HCT116 (cell line): ENCODE data around the gene ACSS3. TPM values are rescaled to one million over a fixed set of nuclear protein-coding genes. Genes with fewer than 3 reads are reported as not detected.

ENCODE experiments used
- ATAC-seq: fragments of 200-7000 bp; cut with Tn5 transposase; 2 replicates; pipeline ENCODE4 v1.9.1; 2020; ENCODE audit warnings: mild to moderate bottlenecking, moderate library complexity
- BruUV-seq: library from RNA; stranded (reverse); fragments of 400-500 nt; replicated peaks from 2 replicates; lab custom pipeline; 2021; lab: Mats Ljungman, UMichigan
- CTCF ChIA-PET: fragments of 300-600 bp; sonication (Branson Sonifier 250); formaldehyde crosslinking; loops from one replicate; lab custom pipeline; 2021; ENCODE audit warnings: antibody characterized with exemption; lab: Charles Lee
- POLR2A ChIA-PET: fragments of 300-600, 350-600 bp; sonication (Branson Sonifier 250); formaldehyde crosslinking; loops from one replicate; lab custom pipeline; 2021; ENCODE audit warnings: antibody characterized with exemption; lab: Charles Lee
- RAD21 ChIA-PET, 2 experiments: fragments of 300-600 bp; sonication (Branson Sonifier 250); formaldehyde crosslinking; loops; one replicate each; lab custom pipeline; 2023; ENCODE audit warnings: low total read pairs in 2 of 2; ENCODE audit not compliant: uncharacterized antibody in 2 of 2, unreplicated experiment in 2 of 2, low non-redundant PET in 1 of 2; lab: Charles Lee
- DNase-seq: peaks from one replicate; pipeline ENCODE4 v3.0.0-alpha.2; 2010; ENCODE audit warnings: low read depth, low spot score
- H2AFZ ChIP-seq: fragments of 200-600 bp; shearing (Covaris generic), sonication (generic); 2 replicates; pipeline ENCODE4 v1.6.1; 2017; ENCODE audit warnings: low read depth, mixed run types, mixed read lengths, antibody characterized with exemption, low read length; ENCODE audit not compliant: poor library complexity, severe bottlenecking
- H3K27ac ChIP-seq: 2 replicates; pipeline ENCODE4 v1.5.1; 2012; ENCODE audit warnings: low read depth, low read length
- H3K27me3 ChIP-seq: fragments of 200-600 bp; sonication (generic); 2 replicates; pipeline ENCODE4 v1.6.1; 2016; ENCODE audit warnings: mixed run types, low read length, mixed read lengths; ENCODE audit not compliant: insufficient read depth
- H3K36me3 ChIP-seq, 2 experiments: fragments of 200-500 bp in 1 of 2; fragments of 200-600 bp in 1 of 2; sonication (Bioruptor generic) in 1 of 2; sonication (generic) in 1 of 2; 2 replicates each; pipeline versions ENCODE4 v1.5.1 to v1.6.1; 2014 to 2016; ENCODE audit warnings: low read length in 2 of 2, inconsistent platforms in 1 of 2, mixed read lengths in 1 of 2, mixed run types in 1 of 2; ENCODE audit not compliant: insufficient read depth in 2 of 2, control insufficient read depth in 1 of 2
- H3K4me1 ChIP-seq, 2 experiments: fragments of 200-600 bp in 1 of 2; sonication (generic) in 1 of 2; 2 replicates each; pipeline versions ENCODE4 v1.5.1 to v1.6.1; 2012 to 2017; ENCODE audit warnings: low read length in 2 of 2, inconsistent platforms in 1 of 2, mild to moderate bottlenecking in 1 of 2, mixed read lengths in 1 of 2, mixed run types in 1 of 2, moderate library complexity in 1 of 2; ENCODE audit not compliant: insufficient read depth in 2 of 2, control insufficient read depth in 1 of 2
- H3K4me2 ChIP-seq: fragments of 200-600 bp; sonication (generic); 2 replicates; pipeline ENCODE4 v1.6.1; 2017; ENCODE audit warnings: mixed run types, low read length, mixed read lengths
- H3K4me3 ChIP-seq, 2 experiments: fragments of 200-600 bp in 1 of 2; sonication (generic) in 1 of 2; replicated peaks in 1 of 2; 2 replicates each; pipeline ENCODE4 v1.5.1; 2011 to 2016; ENCODE audit warnings: low read length in 2 of 2, control low read depth in 1 of 2, low read depth in 1 of 2, mild to moderate bottlenecking in 1 of 2, mixed read lengths in 1 of 2, mixed run types in 1 of 2
- H3K79me2 ChIP-seq: fragments of 200-600 bp; sonication (generic); 2 replicates; pipeline ENCODE4 v1.6.1; 2017; ENCODE audit warnings: mild to moderate bottlenecking, mixed run types, low read length, moderate library complexity, mixed read lengths; ENCODE audit not compliant: insufficient read depth
- H3K9ac ChIP-seq: fragments of 200-600 bp; sonication (generic); 2 replicates; pipeline ENCODE4 v1.6.1; 2016; ENCODE audit warnings: low read length, mixed read lengths
- H3K9me2 ChIP-seq: fragments of 200-600 bp; sonication (generic), shearing (Covaris generic); 2 replicates; pipeline ENCODE4 v1.6.1; 2017; ENCODE audit warnings: mixed run types, mild to moderate bottlenecking, moderate library complexity; ENCODE audit not compliant: insufficient read depth
- H3K9me3 ChIP-seq, 2 experiments: fragments of 200-500 bp in 1 of 2; fragments of 200-600 bp in 1 of 2; sonication (Bioruptor generic) in 1 of 2; sonication (generic) in 1 of 2; 2 replicates each; pipeline ENCODE4 v1.6.1; 2014 to 2017; ENCODE audit warnings: low read length in 2 of 2, mixed read lengths in 2 of 2, inconsistent platforms in 1 of 2, low read depth in 1 of 2, mild to moderate bottlenecking in 1 of 2, mixed run types in 1 of 2, moderate library complexity in 1 of 2; ENCODE audit not compliant: control insufficient read depth in 1 of 2, insufficient read depth in 1 of 2
- H4K20me1 ChIP-seq: fragments of 200-600 bp; sonication (generic), shearing (Covaris generic); 2 replicates; pipeline ENCODE4 v1.6.1; 2017; ENCODE audit warnings: mixed run types, mild to moderate bottlenecking, moderate library complexity; ENCODE audit not compliant: insufficient read depth
- ATF3 ChIP-seq: IDR thresholded peaks from 2 replicates; pipeline ENCODE4 v1.6.1; 2012
- CBX3 ChIP-seq: IDR thresholded peaks from 2 replicates; pipeline ENCODE4 v1.6.1; 2012; ENCODE audit warnings: low read depth
- CEBPB ChIP-seq: IDR thresholded peaks from 2 replicates; pipeline ENCODE4 v1.6.1; 2012; ENCODE audit warnings: low read depth
- CTCF ChIP-seq, 3 experiments: fragments of 200-600 bp in 1 of 3; sonication (generic) in 1 of 3; IDR thresholded peaks in 2 of 3; conservative IDR thresholded peaks in 1 of 3; 2 replicates each; pipeline ENCODE4 v1.5.1; 2012 to 2017; ENCODE audit warnings: low read depth in 2 of 3, low read length in 2 of 3, antibody characterized with exemption in 1 of 3, borderline replicate concordance in 1 of 3, control low read depth in 1 of 3, mild to moderate bottlenecking in 1 of 3, mixed read lengths in 1 of 3, mixed run types in 1 of 3, moderate library complexity in 1 of 3; ENCODE audit not compliant: insufficient read depth in 1 of 3
- EGR1 ChIP-seq: IDR thresholded peaks from 2 replicates; pipeline ENCODE4 v1.6.1; 2012; ENCODE audit warnings: low read depth
- ELF1 ChIP-seq: IDR thresholded peaks from 2 replicates; pipeline ENCODE4 v1.6.1; 2012; ENCODE audit warnings: low read depth, borderline replicate concordance
- EZH2 ChIP-seq: fragments of 200-600 bp; sonication (generic); IDR thresholded peaks from 2 replicates; pipeline ENCODE4 v1.6.1; 2017; ENCODE audit warnings: antibody characterized with exemption, mixed run types
- FOSL1 ChIP-seq: IDR thresholded peaks from 2 replicates; pipeline ENCODE4 v1.6.1; 2012; ENCODE audit warnings: low read depth
- JUND ChIP-seq: IDR thresholded peaks from 2 replicates; pipeline ENCODE4 v1.6.1; 2012
- MAX ChIP-seq: IDR thresholded peaks from 2 replicates; pipeline ENCODE4 v1.6.1; 2012
- POLR2A ChIP-seq: IDR thresholded peaks from 2 replicates; pipeline ENCODE4 v1.7.0; 2011; ENCODE audit warnings: borderline replicate concordance; ENCODE audit not compliant: insufficient read depth, insufficient read length; ENCODE audit errors: extremely low read depth
- POLR2AphosphoS5 ChIP-seq: IDR thresholded peaks from 2 replicates; pipeline ENCODE4 v1.6.1; 2011; ENCODE audit warnings: mild to moderate bottlenecking, low read depth, low read length, moderate library complexity
- REST ChIP-seq: IDR thresholded peaks from 2 replicates; pipeline ENCODE4 v1.6.1; 2012; ENCODE audit warnings: low read depth
- SIN3A ChIP-seq: IDR thresholded peaks from 2 replicates; pipeline ENCODE4 v1.6.1; 2012; ENCODE audit warnings: low read depth
- SRF ChIP-seq: IDR thresholded peaks from 2 replicates; pipeline ENCODE4 v1.6.1; 2012; ENCODE audit warnings: low read depth
- YY1 ChIP-seq: IDR thresholded peaks from 2 replicates; pipeline ENCODE4 v1.6.1; 2011; ENCODE audit warnings: low read length, low read depth, moderate library complexity, mild to moderate bottlenecking; ENCODE audit not compliant: insufficient replicate concordance; ENCODE audit errors: extremely low read depth
- ZFX ChIP-seq: fragments of 450-650 bp; IDR thresholded peaks from 2 replicates; pipeline ENCODE4 v1.6.1; 2017
- ZNF274 ChIP-seq: fragments of 200-500 bp; sonication (Bioruptor generic); IDR thresholded peaks from 2 replicates; pipeline ENCODE4 v1.6.1; 2014; ENCODE audit warnings: mild to moderate bottlenecking, low read depth, low read length, inconsistent platforms
- intact Hi-C: fragments of 100-400 bp; cut with micrococcal nuclease; formaldehyde crosslinking; loops from 2 replicates; pipeline ENCODE4 v1.10.0; 2022
- total RNA-seq: library from RNA; stranded (reverse); gene quantifications from one replicate; pipeline ENCODE4 v1.2.1, GENCODE V29; 2021; ENCODE audit not compliant: unreplicated experiment

The ACSS3 gene
- total RNA-seq, 1 experiment from 2014 or later, result 0.30 TPM

GRCh38 chr12:81150382-81150781, 72.5 kb downstream of the ACSS3 start (continued):
- TF ChIP-seq POLR2AphosphoS5, result no peak
- TF ChIP-seq EGR1, result no peak
- TF ChIP-seq ATF3, result no peak
- TF ChIP-seq CEBPB, result no peak

- Histone ChIP-seq H3K27me3 (no peaks in the 10 kb centered on the region; the same call in 1 of the 2 replicates), H3K9me3 (no peaks in the 10 kb centered on the region), H3K79me2 (no peaks in the 10 kb centered on the region), H4K20me1 (no peaks in the 10 kb centered on the region), H3K36me3 (no peaks in the 10 kb centered on the region; a peak in 1 of 4 replicates), H2AFZ (no peak overlapping the region), H3K9me2 (no peaks in the 10 kb centered on the region; the same call in 1 of the 2 replicates), H3K4me2 (no peak overlapping the region), H3K4me3 (no peak overlapping the region), H3K9ac (no peak overlapping the region), H3K27ac (no peak overlapping the region), H3K4me1 (no peaks in the 10 kb centered on the region)
- intact Hi-C loops, result no loop called here
- RAD21 ChIA-PET, result no interaction called here
- DNase-seq (no peak), ATAC-seq (no peak)
- TF ChIP-seq ELF1, result no peak
- TF ChIP-seq POLR2A, result no peak
- no peak for TF ChIP-seq POLR2AphosphoS5
- TF ChIP-seq SRF, result no peak
- no peak for TF ChIP-seq CTCF (IDR thresholded peaks at IDR 0.05 in 2 of 3, conservative IDR thresholded peaks at IDR 0.05 in 1 of 3; ENCODE audit: borderline replicate concordance in 1 of 3, insufficient read depth in 1 of 3, low read depth in 2 of 3, low read length in 2 of 3)
- TF ChIP-seq MAX, result no peak
- no peak for TF ChIP-seq ZNF274
- no peak for TF ChIP-seq EGR1
- no peak for TF ChIP-seq CEBPB
- TF ChIP-seq YY1, result no peak
- no peak for TF ChIP-seq FOSL1
- no peak for TF ChIP-seq ZFX
- no peak for TF ChIP-seq ATF3
- no peak for TF ChIP-seq JUND
- no peak for TF ChIP-seq CBX3
- TF ChIP-seq REST, result no peak
- no peak for TF ChIP-seq EZH2
- TF ChIP-seq SIN3A, result no peak
- no TSS peak for BruUV-seq
- POLR2A ChIA-PET, result no interaction called here
- CTCF ChIA-PET, result no interaction called here
Measured at GRCh38 chr12:81159856-81160255, 82.0 kb downstream of the ACSS3 start.
